SU-DHL-6 (cell line): ENCODE results near the gene PPIP5K2.

ENCODE experiments used
- H2AFZ ChIP-seq: fragments of 200-600 bp; sonication (generic); 2 replicates; pipeline ENCODE4 v1.6.1; 2014; ENCODE audit warnings: low read depth, mild to moderate bottlenecking, moderate library complexity, mixed read lengths, antibody characterized with exemption, low read length; ENCODE audit not compliant: severe bottlenecking
- H3F3A ChIP-seq: fragments of 200-600 bp; shearing (Covaris generic); 2 replicates; pipeline ENCODE4 v1.6.0; 2016; ENCODE audit warnings: antibody characterized with exemption, mild to moderate bottlenecking; ENCODE audit not compliant: insufficient read depth
- H3K27ac ChIP-seq: fragments of 200-600 bp; sonication (generic); 2 replicates; pipeline ENCODE4 v1.5.1; 2016; ENCODE audit warnings: low read depth, mild to moderate bottlenecking, low read length, moderate library complexity, mixed read lengths
- H3K27me3 ChIP-seq: fragments of 200-600 bp; sonication (generic), shearing (Covaris generic); 2 replicates; pipeline ENCODE4 v1.6.0; 2014; ENCODE audit warnings: mild to moderate bottlenecking, low read length
- H3K36me3 ChIP-seq: fragments of 200-600 bp; sonication (generic); 2 replicates; pipeline ENCODE4 v1.6.1; 2014; ENCODE audit warnings: mild to moderate bottlenecking, low read length, mixed read lengths
- H3K4me2 ChIP-seq: fragments of 300-600, 200-600 bp; shearing (Covaris generic), sonication (generic); 2 replicates; pipeline ENCODE4 v1.6.0; 2014; ENCODE audit warnings: low read length, low read depth, mild to moderate bottlenecking; ENCODE audit not compliant: poor library complexity, severe bottlenecking
- H3K4me3 ChIP-seq: fragments of 200-600 bp; sonication (generic); 2 replicates; pipeline ENCODE4 v1.5.1; 2014; ENCODE audit warnings: antibody characterized with exemption, low read length, mild to moderate bottlenecking, mixed read lengths; ENCODE audit not compliant: insufficient read depth, poor library complexity, severe bottlenecking
- H3K79me2 ChIP-seq: fragments of 200-600 bp; sonication (generic); 2 replicates; pipeline ENCODE4 v1.6.1; 2014; ENCODE audit warnings: mild to moderate bottlenecking, low read length, moderate library complexity; ENCODE audit not compliant: insufficient read depth
- H3K9ac ChIP-seq: fragments of 200-600 bp; sonication (generic); 2 replicates; pipeline ENCODE4 v1.7.0; 2014; ENCODE audit warnings: mild to moderate bottlenecking, low read length
- H3K9me2 ChIP-seq: fragments of 200-600 bp; sonication (generic); replicated peaks from 2 replicates; pipeline ENCODE4 v1.6.1; 2014; ENCODE audit warnings: low read length; ENCODE audit not compliant: insufficient read depth
- H3K9me3 ChIP-seq: fragments of 200-600 bp; sonication (generic); 2 replicates; pipeline ENCODE4 v1.6.1; 2014; ENCODE audit warnings: low read length, mixed read lengths; ENCODE audit not compliant: insufficient read depth
- H4K20me1 ChIP-seq: fragments of 200-600 bp; sonication (generic); 2 replicates; pipeline ENCODE4 v1.6.1; 2014; ENCODE audit warnings: low read depth, mild to moderate bottlenecking, antibody characterized with exemption, low read length, moderate library complexity, mixed read lengths
- CTCF ChIP-seq: fragments of 200-600 bp; sonication (generic); IDR thresholded peaks from one replicate; pipeline ENCODE4 v1.5.1; 2017; ENCODE audit warnings: antibody characterized with exemption, mild to moderate bottlenecking, low read length, moderate library complexity; ENCODE audit not compliant: insufficient read depth, poor library complexity, severe bottlenecking
- EZH2phosphoT487 ChIP-seq: fragments of 200-600 bp; sonication (generic), shearing (Covaris generic); conservative IDR thresholded peaks from 2 replicates; pipeline ENCODE4 v1.6.1; 2018; ENCODE audit warnings: mild to moderate bottlenecking, antibody characterized with exemption, low read length, moderate library complexity, mixed read lengths

PPIP5K2 gene

GRCh38 chr5:103178167-103178566, 58.1 kb downstream of the PPIP5K2 start:
- H3K79me2 ChIP-seq = no peaks in the 10 kb centered on the region
- H3K4me2 ChIP-seq = no peak overlapping the region
- H3K27me3 ChIP-seq = no peaks in the 10 kb centered on the region
- H3K9me2 ChIP-seq = no peaks in the 10 kb centered on the region
- no peaks in the 10 kb centered on the region for H3K9me3 ChIP-seq
- H3F3A ChIP-seq = no peaks in the 10 kb centered on the region; the same call in 1 of the 2 replicates
- H3K36me3 ChIP-seq = peaks cover 48% of the 10 kb centered on the region
- H3K9ac ChIP-seq = no peak overlapping the region
- TF ChIP-seq EZH2phosphoT487 = no peak
- no peak for TF ChIP-seq CTCF
- no peak overlapping the region for H2AFZ ChIP-seq
- no peak overlapping the region for H3K4me3 ChIP-seq
- no peak overlapping the region for H3K27ac ChIP-seq
- no peaks in the 10 kb centered on the region for H4K20me1 ChIP-seq

GRCh38 chr5:103186152-103186551, 66.1 kb downstream of the PPIP5K2 start:
- no peak for TF ChIP-seq EZH2phosphoT487
- no peak for TF ChIP-seq CTCF
- peaks cover 62% of the 10 kb centered on the region; the same call in 1 of the 2 replicates for H3K36me3 ChIP-seq

GRCh38 chr5:103188436-103188835, 68.3 kb downstream of the PPIP5K2 start:
- H3K79me2 ChIP-seq = no peaks in the 10 kb centered on the region
- no peaks in the 10 kb centered on the region for H4K20me1 ChIP-seq
- no peaks in the 10 kb centered on the region for H3K9me2 ChIP-seq
- TF ChIP-seq EZH2phosphoT487 = no peak
- TF ChIP-seq CTCF = no peak
- H3K27me3 ChIP-seq = no peaks in the 10 kb centered on the region
- peaks cover 59% of the 10 kb centered on the region; the same call in 1 of the 2 replicates for H3K36me3 ChIP-seq
- no peak overlapping the region for H2AFZ ChIP-seq
- no peaks in the 10 kb centered on the region for H3K9me3 ChIP-seq
- H3K9ac ChIP-seq = no peak overlapping the region
- H3K4me3 ChIP-seq = no peak overlapping the region
- H3K4me2 ChIP-seq = no peak overlapping the region
- H3F3A ChIP-seq = peaks cover 2% of the 10 kb centered on the region; the same call in 1 of the 2 replicates
- H3K27ac ChIP-seq = no peak overlapping the region

More at GRCh38 chr5:103186152-103186551, 66.1 kb downstream of the PPIP5K2 start:
- no peak overlapping the region for H3K27ac ChIP-seq
- no peak overlapping the region for H3K4me2 ChIP-seq
- no peaks in the 10 kb centered on the region for H4K20me1 ChIP-seq
- H3K9ac ChIP-seq = no peak overlapping the region
- no peaks in the 10 kb centered on the region; the same call in 1 of the 2 replicates for H3F3A ChIP-seq
- no peak overlapping the region for H3K4me3 ChIP-seq
- H2AFZ ChIP-seq = no peak overlapping the region
- H3K27me3 ChIP-seq = no peaks in the 10 kb centered on the region
- no peaks in the 10 kb centered on the region for H3K9me3 ChIP-seq
- H3K79me2 ChIP-seq = no peaks in the 10 kb centered on the region
- no peaks in the 10 kb centered on the region for H3K9me2 ChIP-seq
